ENCODE data around the gene MRE11.

- no peak for TF ChIP-seq TAF1 (IDR thresholded peaks at IDR 0.05; ENCODE audit: borderline replicate concordance, insufficient read depth, low read length)
- TF ChIP-seq REST (IDR thresholded peaks at IDR 0.05; ENCODE audit: insufficient read depth in 1 of 2, low read depth in 2 of 2, low read length in 2 of 2): no peak
Observed at GRCh38 chr11:94450048-94450447, 43.6 kb downstream of the MRE11 start.

Data from PFSK-1 (cell line).